HepG2 (cell line): ENCODE results near the gene IDUA. TPM values are rescaled to one million over a fixed set of nuclear protein-coding genes. Genes with fewer than 3 reads are reported as not detected.

ENCODE experiments used
- ATAC-seq: fragments of 200-7000 bp; cut with Tn5 transposase; 3 replicates; pipeline ENCODE4 v1.9.1; 2020; ENCODE audit warnings: mild to moderate bottlenecking, moderate library complexity
- BruUV-seq: library from RNA; stranded (reverse); fragments of 400-500 nt; replicated peaks from 2 replicates; lab custom pipeline; 2021; lab: Mats Ljungman, UMichigan
- CTCF ChIA-PET: fragments of 300-600 bp; formaldehyde crosslinking; extraction: SDS; loops from one replicate; lab custom pipeline; 2021; ENCODE audit warnings: low total read pairs, inconsistent platforms, low intra/inter-chr PET ratio; lab: Yijun Ruan, JAX
- POLR2A ChIA-PET: fragments of 350-600 bp; sonication (Branson Sonifier 250); formaldehyde crosslinking; loops from one replicate; lab custom pipeline; 2020; ENCODE audit warnings: antibody characterized with exemption, inconsistent platforms; lab: Yijun Ruan, JAX
- DNase-seq: peaks from one replicate; pipeline ENCODE4 v3.0.0-alpha.2; 2015; ENCODE audit warnings: low spot score
- FAIRE-seq: peaks from 3 replicates; lab custom pipeline; 2011; peaks lifted over from hg19 to GRCh38; lab: Jason Lieb, UNC
- H2AFZ ChIP-seq: one replicate; pipeline ENCODE4 v1.6.1; 2011; ENCODE audit warnings: low read length, inconsistent platforms
- H3K27ac ChIP-seq: fragments of 300-600 bp; 3 replicates; pipeline ENCODE4 v1.8.0; 2011; ENCODE audit warnings: mixed run types, mild to moderate bottlenecking, mixed read lengths, low read length, inconsistent platforms; ENCODE audit not compliant: insufficient read depth; ENCODE audit errors: extremely low read length
- H3K27me3 ChIP-seq, 2 experiments: fragments of 200-600 bp in 1 of 2; 2 replicates in 1 of 2; 3 replicates in 1 of 2; pipeline versions ENCODE4 v1.6.0 to v1.8.0; 2011; ENCODE audit warnings: low read length in 2 of 2, mild to moderate bottlenecking in 2 of 2, moderate library complexity in 2 of 2, inconsistent platforms in 1 of 2; ENCODE audit not compliant: insufficient read depth in 2 of 2, control insufficient read depth in 1 of 2
- H3K36me3 ChIP-seq, 2 experiments: fragments of 200-600 bp in 1 of 2; replicated peaks in 1 of 2; 2 replicates in 1 of 2; 3 replicates in 1 of 2; pipeline versions ENCODE4 v1.5.1 to v1.8.0; 2011; ENCODE audit warnings: low read length in 2 of 2, inconsistent platforms in 1 of 2; ENCODE audit not compliant: insufficient read depth in 2 of 2, control insufficient read depth in 1 of 2
- H3K4me1 ChIP-seq: 2 replicates; pipeline ENCODE4 v1.5.1; 2012; ENCODE audit warnings: low read length, inconsistent platforms; ENCODE audit not compliant: insufficient read depth
- H3K4me2 ChIP-seq: 2 replicates; pipeline ENCODE4 v1.6.0; 2011; ENCODE audit warnings: low read depth, low read length, inconsistent platforms
- H3K4me3 ChIP-seq, 3 experiments: fragments of 200-600 bp in 1 of 3; sonication (generic), shearing (Covaris generic) in 1 of 3; replicated peaks in 1 of 3; 2 replicates each; pipeline ENCODE4 v1.5.1; 2011 to 2016; ENCODE audit warnings: low read length in 3 of 3, inconsistent platforms in 2 of 3, low read depth in 2 of 3, mild to moderate bottlenecking in 2 of 3, control low read depth in 1 of 3, mixed read lengths in 1 of 3; ENCODE audit not compliant: insufficient read depth in 1 of 3
- H3K79me2 ChIP-seq: one replicate; pipeline ENCODE4 v1.6.1; 2011; ENCODE audit warnings: low read length, inconsistent platforms; ENCODE audit not compliant: insufficient read depth
- H3K9ac ChIP-seq: 2 replicates; pipeline ENCODE4 v1.6.0; 2011; ENCODE audit warnings: mild to moderate bottlenecking, low read depth, low read length, inconsistent platforms; ENCODE audit not compliant: insufficient read depth
- H3K9me3 ChIP-seq: 2 replicates; pipeline ENCODE4 v1.5.1; 2012; ENCODE audit warnings: mild to moderate bottlenecking, low read length
- H4K20me1 ChIP-seq: 2 replicates; pipeline ENCODE4 v1.6.0; 2011; ENCODE audit warnings: inconsistent platforms, mild to moderate bottlenecking, low read length, moderate library complexity; ENCODE audit not compliant: insufficient read depth
- CEBPB ChIP-seq: IDR thresholded peaks from 2 replicates; pipeline ENCODE4 v1.6.1; 2011; ENCODE audit warnings: low read depth, low read length, improper control_type of control experiment, borderline replicate concordance
- CHCHD3 ChIP-seq: sonication (generic); formaldehyde crosslinking; IDR thresholded peaks from 2 replicates; pipeline ENCODE4 v1.8.0; 2022; ENCODE audit warnings: mild to moderate bottlenecking, missing genetic modification reagents, moderate library complexity
- MAZ ChIP-seq, 2 experiments: sonication (generic) in 1 of 2; formaldehyde crosslinking in 1 of 2; IDR thresholded peaks; 2 replicates each; pipeline versions ENCODE4 v1.5.0 to v1.6.1; 2012 to 2020; ENCODE audit warnings: low read depth in 2 of 2, mild to moderate bottlenecking in 2 of 2, borderline replicate concordance in 1 of 2, improper control_type of control experiment in 1 of 2, low read length in 1 of 2, missing genetic modification reagents in 1 of 2, moderate library complexity in 1 of 2
- NRL ChIP-seq: sonication (generic); formaldehyde crosslinking; IDR thresholded peaks from 2 replicates; pipeline ENCODE4 v1.5.0; 2020; ENCODE audit warnings: missing genetic modification reagents, mild to moderate bottlenecking, moderate library complexity, borderline replicate concordance
- RXRB ChIP-seq: IDR thresholded peaks from 2 replicates; pipeline ENCODE4 v1.6.1; 2016; ENCODE audit warnings: borderline replicate concordance, missing genetic modification reagents, missing compliant biosample characterization
- SAP130 ChIP-seq: IDR thresholded peaks from 2 replicates; pipeline ENCODE4 v1.6.1; 2016; ENCODE audit warnings: low read depth
- ZBTB7A ChIP-seq: sonication (generic); formaldehyde crosslinking; IDR thresholded peaks from 2 replicates; pipeline ENCODE4 v1.8.0; 2022; ENCODE audit warnings: mild to moderate bottlenecking, missing genetic modification reagents
- ZNF30 ChIP-seq: sonication (generic); formaldehyde crosslinking; IDR thresholded peaks from 2 replicates; pipeline ENCODE4 v1.5.0; 2020; ENCODE audit warnings: mild to moderate bottlenecking, missing genetic modification reagents
- ZNF558 ChIP-seq: sonication (generic); formaldehyde crosslinking; IDR thresholded peaks from 2 replicates; pipeline ENCODE4 v1.9.0; 2022; ENCODE audit warnings: mild to moderate bottlenecking, missing genetic modification reagents, borderline replicate concordance
- ZNF816 ChIP-seq: sonication (generic); formaldehyde crosslinking; IDR thresholded peaks from 2 replicates; pipeline ENCODE4 v1.8.0; 2022; ENCODE audit warnings: missing genetic modification reagents, mild to moderate bottlenecking, borderline replicate concordance
- WGBS: methylation state at CpG from one replicate; pipeline ENCODE4 v1.1.6; 2017; ENCODE audit warnings: low lambda C conversion rate; 5-methylcytosine and 5-hydroxymethylcytosine counted together
- in situ Hi-C: cut with HindIII; loops from 2 replicates; pipeline ENCODE4 v1.10.0; 2017; ENCODE audit warnings: low pct_unique_long_range_greater_than_20kb; ENCODE audit not compliant: extremely low pct_ligation_motif_present
- intact Hi-C: fragments of 100-400 bp; cut with micrococcal nuclease; formaldehyde crosslinking; loops from one replicate; pipeline ENCODE4 v1.10.0; 2022; ENCODE audit not compliant: unreplicated experiment
- polyA plus RNA-seq, 8 experiments: library from polyadenylated mRNA; depleted of rRNA in 3 of 8; stranded (reverse) in 7 of 8; unstranded in 1 of 8; fragments of >200 nt; fragmentation: Illumina TruSeq in 4 of 8; extraction: Trizol in 4 of 8; gene quantifications; 2 replicates each; pipeline versions ENCODE4 v1.2.1 to v1.2.3, GENCODE V29; 2011 to 2016; ENCODE audit warnings: low read depth in 4 of 8, missing spikeins in 1 of 8, mixed read lengths in 1 of 8; ENCODE audit not compliant: insufficient read depth in 1 of 8
- total RNA-seq, 5 experiments: library from RNA; depleted of rRNA; stranded (reverse); fragments of >200 nt; fragmentation: Illumina TruSeq; extraction: Trizol; gene quantifications; 2 replicates each; pipeline ENCODE4 v1.2.3, GENCODE V29; 2016; ENCODE audit warnings: low read depth in 1 of 5
- TF ChIP-seq, protein P1 (sequence below): sonication (generic); formaldehyde crosslinking; IDR thresholded peaks from 2 replicates; pipeline ENCODE4 v1.4.0; 2020; ENCODE audit warnings: low read depth, mild to moderate bottlenecking, missing genetic modification reagents
- TF ChIP-seq, protein P2 (sequence below): sonication (generic); formaldehyde crosslinking; IDR thresholded peaks from 2 replicates; pipeline ENCODE4 v1.8.0; 2023; ENCODE audit warnings: mild to moderate bottlenecking, missing genetic modification reagents
- TF ChIP-seq, protein P3 (sequence below): sonication (generic); formaldehyde crosslinking; conservative IDR thresholded peaks from 2 replicates; pipeline ENCODE4 v1.8.1; 2023; ENCODE audit warnings: missing genetic modification reagents
- TF ChIP-seq, protein P4 (sequence below): sonication (generic); formaldehyde crosslinking; IDR thresholded peaks from 2 replicates; pipeline ENCODE4; 2020; ENCODE audit warnings: missing genetic modification reagents, mild to moderate bottlenecking, borderline replicate concordance
- TF ChIP-seq, protein P5 (sequence below): sonication (generic); formaldehyde crosslinking; IDR thresholded peaks from 2 replicates; pipeline ENCODE4 v1.4.0; 2020; ENCODE audit warnings: missing genetic modification reagents

IDUA gene
- total and polyA plus RNA-seq, 2 of the 13 experiments (the other 11 are each of a cell fraction or from before 2014, with no cell fraction given): 0.77 to 1.0 TPM

DNA sequence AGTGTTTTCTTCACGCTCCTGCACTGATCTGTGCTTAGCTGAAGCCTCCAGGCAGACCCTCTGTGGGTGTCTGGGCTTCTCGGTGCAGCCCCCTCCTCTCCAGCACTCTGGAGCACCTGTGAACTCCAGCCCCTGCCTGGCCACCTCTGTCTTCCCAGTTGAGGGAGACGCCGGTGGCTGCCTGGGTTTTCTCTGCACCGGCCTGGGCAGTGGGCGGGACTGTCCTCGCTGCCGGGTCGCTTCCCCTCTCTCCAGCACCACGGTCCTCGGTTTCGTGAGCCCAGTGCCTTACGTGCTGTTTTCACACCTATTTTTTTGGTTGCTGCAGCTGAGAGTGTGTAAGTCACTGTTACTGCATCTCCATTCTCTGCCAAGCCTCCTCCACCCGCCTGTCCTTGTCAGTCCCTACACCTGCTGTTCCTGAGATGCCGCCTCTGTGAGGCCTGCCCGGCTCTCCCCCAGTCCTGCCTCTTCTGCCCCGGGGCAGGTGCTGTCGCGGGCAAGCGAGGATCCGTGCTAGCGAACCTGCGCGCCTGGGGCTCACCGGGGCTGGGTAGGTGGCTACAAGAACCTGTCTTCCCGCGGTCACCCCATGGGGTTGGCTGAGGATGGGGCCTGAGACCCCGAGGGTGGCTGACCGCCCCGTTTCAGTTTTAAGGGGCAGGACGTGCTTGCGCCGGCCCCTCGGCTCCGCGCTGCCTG lies 22.1 kb downstream of the IDUA start:
- H2AFZ ChIP-seq: no peak overlapping the region
- intact Hi-C loops (loop anchor here (2.0 kb wide), 1 partner anchor 16 kb away; the partner anchor contains the start of gene SLC26A1), in situ Hi-C loops (no loop called here)
- no peaks in the 10 kb centered on the region for H3K79me2 ChIP-seq
- H3K9me3 ChIP-seq: no peaks in the 10 kb centered on the region
- no TSS peak for BruUV-seq
- peaks cover 7 to 38% of the 10 kb centered on the region in 2 experiments for H3K27me3 ChIP-seq
- ChIA-PET POLR2A (no interaction called here), CTCF (no interaction called here)
- H3K4me3 ChIP-seq: peak overlapping the region; percentile 63 to 86 (median 69)
- peaks cover 43% of the 10 kb centered on the region for H3K4me1 ChIP-seq
- FAIRE-seq (no peak), ATAC-seq (peak; percentile 24), DNase-seq (no peak)
- no peak overlapping the region for H3K27ac ChIP-seq
- peak overlapping the region; percentile 65; the same call in 1 of the 2 replicates for H3K9ac ChIP-seq
- H3K36me3 ChIP-seq: no peaks in the 10 kb centered on the region
- H4K20me1 ChIP-seq: no peaks in the 10 kb centered on the region
- 3% methylated on average over 12 of the region's 36 CpGs for WGBS
- H3K4me2 ChIP-seq: peak overlapping the region; percentile 100
- TF ChIP-seq, protein P1, sequence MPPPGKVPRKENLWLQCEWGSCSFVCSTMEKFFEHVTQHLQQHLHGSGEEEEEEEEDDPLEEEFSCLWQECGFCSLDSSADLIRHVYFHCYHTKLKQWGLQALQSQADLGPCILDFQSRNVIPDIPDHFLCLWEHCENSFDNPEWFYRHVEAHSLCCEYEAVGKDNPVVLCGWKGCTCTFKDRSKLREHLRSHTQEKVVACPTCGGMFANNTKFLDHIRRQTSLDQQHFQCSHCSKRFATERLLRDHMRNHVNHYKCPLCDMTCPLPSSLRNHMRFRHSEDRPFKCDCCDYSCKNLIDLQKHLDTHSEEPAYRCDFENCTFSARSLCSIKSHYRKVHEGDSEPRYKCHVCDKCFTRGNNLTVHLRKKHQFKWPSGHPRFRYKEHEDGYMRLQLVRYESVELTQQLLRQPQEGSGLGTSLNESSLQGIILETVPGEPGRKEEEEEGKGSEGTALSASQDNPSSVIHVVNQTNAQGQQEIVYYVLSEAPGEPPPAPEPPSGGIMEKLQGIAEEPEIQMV (CRISPR knock-in tag): no peak
- TF ChIP-seq ZNF558 (0 out of 2 replicates have a peak, but pooled peaks have one; percentile 42), ZNF816 (CRISPR knock-in tag) (no peak), RXRB (CRISPR knock-in tag) (no peak), CEBPB (no peak), ZNF30 (CRISPR knock-in tag) (no peak), CHCHD3 (CRISPR knock-in tag) (no peak), NRL (CRISPR knock-in tag) (peak; percentile 16; the same call in 1 of the 2 replicates), MAZ (IDR thresholded peaks at IDR 0.05; ENCODE audit: borderline replicate concordance, low read depth, low read length) (no peak), MAZ (CRISPR knock-in tag; IDR thresholded peaks at IDR 0.05; ENCODE audit: low read depth) (no peak), ZBTB7A (CRISPR knock-in tag) (0 out of 2 replicates have a peak, but pooled peaks have one; percentile 14), SAP130 (CRISPR knock-in tag) (0 out of 2 replicates have a peak, but pooled peaks have one; percentile 9)
- TF ChIP-seq, protein P2, sequence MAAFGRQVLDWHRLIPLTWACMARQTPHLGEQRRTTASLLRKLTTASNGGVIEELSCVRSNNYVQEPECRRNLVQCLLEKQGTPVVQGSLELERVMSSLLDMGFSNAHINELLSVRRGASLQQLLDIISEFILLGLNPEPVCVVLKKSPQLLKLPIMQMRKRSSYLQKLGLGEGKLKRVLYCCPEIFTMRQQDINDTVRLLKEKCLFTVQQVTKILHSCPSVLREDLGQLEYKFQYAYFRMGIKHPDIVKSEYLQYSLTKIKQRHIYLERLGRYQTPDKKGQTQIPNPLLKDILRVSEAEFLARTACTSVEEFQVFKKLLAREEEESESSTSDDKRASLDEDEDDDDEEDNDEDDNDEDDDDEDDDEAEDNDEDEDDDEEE (CRISPR knock-in tag): no peak
- TF ChIP-seq, protein P3, sequence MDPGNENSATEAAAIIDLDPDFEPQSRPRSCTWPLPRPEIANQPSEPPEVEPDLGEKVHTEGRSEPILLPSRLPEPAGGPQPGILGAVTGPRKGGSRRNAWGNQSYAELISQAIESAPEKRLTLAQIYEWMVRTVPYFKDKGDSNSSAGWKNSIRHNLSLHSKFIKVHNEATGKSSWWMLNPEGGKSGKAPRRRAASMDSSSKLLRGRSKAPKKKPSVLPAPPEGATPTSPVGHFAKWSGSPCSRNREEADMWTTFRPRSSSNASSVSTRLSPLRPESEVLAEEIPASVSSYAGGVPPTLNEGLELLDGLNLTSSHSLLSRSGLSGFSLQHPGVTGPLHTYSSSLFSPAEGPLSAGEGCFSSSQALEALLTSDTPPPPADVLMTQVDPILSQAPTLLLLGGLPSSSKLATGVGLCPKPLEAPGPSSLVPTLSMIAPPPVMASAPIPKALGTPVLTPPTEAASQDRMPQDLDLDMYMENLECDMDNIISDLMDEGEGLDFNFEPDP (CRISPR knock-in tag): 0 out of 2 replicates have a peak, but pooled peaks have one; percentile 49
- TF ChIP-seq, protein P4, sequence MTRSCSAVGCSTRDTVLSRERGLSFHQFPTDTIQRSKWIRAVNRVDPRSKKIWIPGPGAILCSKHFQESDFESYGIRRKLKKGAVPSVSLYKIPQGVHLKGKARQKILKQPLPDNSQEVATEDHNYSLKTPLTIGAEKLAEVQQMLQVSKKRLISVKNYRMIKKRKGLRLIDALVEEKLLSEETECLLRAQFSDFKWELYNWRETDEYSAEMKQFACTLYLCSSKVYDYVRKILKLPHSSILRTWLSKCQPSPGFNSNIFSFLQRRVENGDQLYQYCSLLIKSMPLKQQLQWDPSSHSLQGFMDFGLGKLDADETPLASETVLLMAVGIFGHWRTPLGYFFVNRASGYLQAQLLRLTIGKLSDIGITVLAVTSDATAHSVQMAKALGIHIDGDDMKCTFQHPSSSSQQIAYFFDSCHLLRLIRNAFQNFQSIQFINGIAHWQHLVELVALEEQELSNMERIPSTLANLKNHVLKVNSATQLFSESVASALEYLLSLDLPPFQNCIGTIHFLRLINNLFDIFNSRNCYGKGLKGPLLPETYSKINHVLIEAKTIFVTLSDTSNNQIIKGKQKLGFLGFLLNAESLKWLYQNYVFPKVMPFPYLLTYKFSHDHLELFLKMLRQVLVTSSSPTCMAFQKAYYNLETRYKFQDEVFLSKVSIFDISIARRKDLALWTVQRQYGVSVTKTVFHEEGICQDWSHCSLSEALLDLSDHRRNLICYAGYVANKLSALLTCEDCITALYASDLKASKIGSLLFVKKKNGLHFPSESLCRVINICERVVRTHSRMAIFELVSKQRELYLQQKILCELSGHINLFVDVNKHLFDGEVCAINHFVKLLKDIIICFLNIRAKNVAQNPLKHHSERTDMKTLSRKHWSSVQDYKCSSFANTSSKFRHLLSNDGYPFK: 0 out of 2 replicates have a peak, but pooled peaks have one; percentile 23
- TF ChIP-seq, protein P5, sequence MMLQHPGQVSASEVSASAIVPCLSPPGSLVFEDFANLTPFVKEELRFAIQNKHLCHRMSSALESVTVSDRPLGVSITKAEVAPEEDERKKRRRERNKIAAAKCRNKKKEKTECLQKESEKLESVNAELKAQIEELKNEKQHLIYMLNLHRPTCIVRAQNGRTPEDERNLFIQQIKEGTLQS (CRISPR knock-in tag): no peak
